ENCODE measurements around the gene SAXO1.
A peak's percentile ranks its signal among the peaks of the same experiment; 100 is the strongest.
"Not testable (repeated sequence)": the region's sequence is repeated elsewhere in the genome, so short reads cannot be mapped to it uniquely, and the experiment has no call there.

The SAXO1 gene, protein sequence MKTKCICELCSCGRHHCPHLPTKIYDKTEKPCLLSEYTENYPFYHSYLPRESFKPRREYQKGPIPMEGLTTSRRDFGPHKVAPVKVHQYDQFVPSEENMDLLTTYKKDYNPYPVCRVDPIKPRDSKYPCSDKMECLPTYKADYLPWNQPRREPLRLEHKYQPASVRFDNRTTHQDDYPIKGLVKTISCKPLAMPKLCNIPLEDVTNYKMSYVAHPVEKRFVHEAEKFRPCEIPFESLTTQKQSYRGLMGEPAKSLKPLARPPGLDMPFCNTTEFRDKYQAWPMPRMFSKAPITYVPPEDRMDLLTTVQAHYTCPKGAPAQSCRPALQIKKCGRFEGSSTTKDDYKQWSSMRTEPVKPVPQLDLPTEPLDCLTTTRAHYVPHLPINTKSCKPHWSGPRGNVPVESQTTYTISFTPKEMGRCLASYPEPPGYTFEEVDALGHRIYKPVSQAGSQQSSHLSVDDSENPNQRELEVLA

GRCh38 chr9:19033015-19033414 is at the start of gene SAXO1:
Gene SAXO1, minus strand, starts transcription at chr9:19033209. Its CDS starts 301 bp downstream, at chr9:19032908.
- no peak within 1 kb of the TSS for H3K4me3 ChIP-seq (ENCODE audit: low read depth, low read length)

DNA sequence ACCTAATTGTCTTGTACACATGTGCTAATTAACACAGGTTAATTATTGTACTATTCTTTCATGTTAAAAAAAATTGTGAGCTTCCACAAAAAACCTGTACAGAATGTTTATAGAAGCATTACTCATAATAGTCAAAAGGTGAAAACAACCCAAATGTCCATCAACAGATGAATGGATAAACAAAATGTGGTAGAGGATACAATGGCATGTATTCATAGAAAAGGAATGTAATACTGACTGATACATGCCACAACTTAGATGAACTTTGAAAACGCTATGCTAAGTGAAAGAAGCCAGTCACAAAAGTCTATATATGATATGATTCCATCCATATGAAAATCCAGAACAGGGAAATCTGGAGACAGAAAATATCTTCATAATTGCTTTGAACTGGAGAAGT is 41.8 kb upstream of the SAXO1 start:
- no peak overlapping the region for H3K4me3 ChIP-seq (ENCODE audit: low read depth, low read length)

GRCh38 chr9:19074229-19074628 is 41.2 kb upstream of the SAXO1 start:
- no peak overlapping the region for H3K4me3 ChIP-seq (ENCODE audit: low read depth, low read length)

- no peak overlapping the region for H3K4me3 ChIP-seq (ENCODE audit: low read depth, low read length)
Measured at GRCh38 chr9:19057033-19057432, 24.0 kb upstream of the SAXO1 start.

GRCh38 chr9:19050637-19051591 is 17.9 kb upstream of the SAXO1 start:
- peak overlapping the region; percentile 91 for H3K4me3 ChIP-seq (ENCODE audit: low read depth, low read length)

- peak overlapping the region; percentile 91 for H3K4me3 ChIP-seq (ENCODE audit: low read depth, low read length)
Measured at GRCh38 chr9:19049917-19050636, 17.1 kb upstream of the SAXO1 start.

- peak within 1 kb of the TSS; percentile 91 for H3K4me3 ChIP-seq (ENCODE audit: low read depth, low read length)
Measured at GRCh38 chr9:19048966-19049916, 16.2 kb upstream of the SAXO1 start, which contains the start of gene RRAGA. Gene RRAGA, plus strand, starts transcription at chr9:19049427. Its CDS starts 233 bp downstream, at chr9:19049660.

DNA sequence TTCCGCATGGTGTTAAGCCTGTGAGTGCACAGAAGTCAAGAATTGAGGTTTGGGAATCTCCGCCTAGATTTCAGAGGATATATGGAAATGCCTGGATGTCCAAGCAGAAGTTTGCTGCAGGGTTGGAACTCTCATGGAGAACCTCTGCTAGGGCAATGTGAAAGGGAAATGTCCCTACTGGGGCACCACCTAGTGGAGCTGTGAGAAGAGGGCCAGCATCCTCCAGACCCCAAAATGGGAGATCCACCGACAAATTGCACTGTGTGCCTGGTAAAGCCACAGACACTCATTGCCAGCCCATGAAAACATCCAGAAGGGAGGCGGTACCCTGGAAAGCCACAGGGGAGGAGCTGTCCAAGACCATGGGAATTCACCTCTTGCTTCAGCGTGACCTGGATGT is 3.6 kb upstream of the SAXO1 start:
- H3K4me3 ChIP-seq (ENCODE audit: low read depth, low read length) = no peak overlapping the region

GRCh38 chr9:19032406-19032805 is 603 bp downstream of the SAXO1 start:
- H3K4me3 ChIP-seq (ENCODE audit: low read depth, low read length) = no peak overlapping the region

DNA sequence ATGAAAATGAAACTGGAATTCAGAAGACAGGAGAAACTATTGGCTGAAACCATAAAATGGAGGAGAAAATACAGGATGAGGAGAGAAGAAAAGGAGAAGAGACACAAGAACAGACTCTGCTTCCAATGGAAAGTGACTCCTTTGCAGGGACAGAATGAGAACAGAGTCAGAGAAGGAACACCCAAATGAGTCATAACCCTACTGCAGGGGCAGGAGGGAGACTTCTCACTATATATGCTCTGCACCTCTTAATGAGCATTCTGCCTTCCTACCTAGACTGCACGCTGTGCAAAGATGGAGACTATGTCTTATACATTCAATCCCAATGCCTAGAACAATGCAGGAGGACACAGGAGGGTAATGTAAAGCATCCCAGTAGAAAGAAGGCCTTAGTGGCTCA is 2.1 kb downstream of the SAXO1 start:
- no peak overlapping the region for H3K4me3 ChIP-seq (ENCODE audit: low read depth, low read length)

GRCh38 chr9:19028835-19029451 is 4.1 kb downstream of the SAXO1 start:
- no peak overlapping the region for H3K4me3 ChIP-seq (ENCODE audit: low read depth, low read length)

DNA sequence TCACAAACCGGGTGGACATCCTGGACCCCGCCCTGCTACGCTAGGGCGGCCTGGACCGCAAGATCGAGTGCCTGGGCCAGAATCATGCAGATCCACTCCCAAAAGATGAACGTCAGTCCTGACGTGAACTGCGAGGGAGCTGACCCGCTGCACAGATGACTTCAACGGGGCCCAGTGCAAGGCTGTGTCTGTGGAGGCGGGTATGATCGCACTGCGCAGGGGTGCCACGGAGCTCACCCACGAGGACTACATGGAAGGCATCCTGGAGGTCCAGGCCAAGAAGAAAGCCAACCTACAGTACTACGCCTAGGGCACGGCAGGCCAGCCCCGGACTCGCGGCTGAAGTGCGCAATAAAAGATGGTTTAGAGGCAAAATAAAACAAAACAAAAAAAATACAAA is 5.2 kb downstream of the SAXO1 start:
- H3K4me3 ChIP-seq (ENCODE audit: low read depth, low read length) = no peak overlapping the region

DNA sequence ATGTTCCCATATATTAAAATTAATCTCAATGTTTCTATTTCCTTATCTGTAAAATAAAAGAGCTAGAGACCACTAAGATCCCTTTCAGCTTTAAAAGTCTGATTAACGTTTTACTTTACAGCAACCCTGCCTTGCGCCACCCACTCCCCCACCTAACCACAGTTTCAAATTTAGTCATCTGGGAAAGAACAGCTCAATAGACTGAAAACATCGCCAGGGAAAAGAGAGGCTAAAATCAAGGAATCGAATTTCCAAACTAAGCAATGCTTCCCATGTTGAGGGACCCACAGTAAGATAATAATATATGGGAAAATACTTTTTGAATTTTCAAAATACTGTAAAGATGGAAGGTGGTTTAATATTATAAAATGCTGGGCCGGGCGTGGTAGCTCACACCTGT is 6.6 kb downstream of the SAXO1 start:
- no peak overlapping the region for H3K4me3 ChIP-seq (ENCODE audit: low read depth, low read length)

DNA sequence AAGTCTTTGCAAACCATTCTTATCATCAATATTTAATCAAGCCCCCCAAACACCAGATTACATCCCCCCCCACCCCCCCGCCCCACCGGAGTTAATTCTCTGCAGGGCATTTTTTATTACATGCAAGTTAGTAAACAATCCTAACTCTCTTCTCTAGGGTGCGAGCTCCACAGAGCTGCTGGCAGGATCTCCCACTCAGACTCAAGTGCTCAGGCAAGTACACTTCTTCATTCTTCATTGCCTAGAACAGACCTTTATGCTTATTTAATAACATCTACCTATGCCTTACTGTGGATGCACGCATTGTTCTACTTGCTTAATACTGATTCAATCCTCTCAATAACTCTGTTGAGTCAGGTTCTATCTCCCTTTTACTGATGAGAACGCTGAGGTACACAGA is 9.9 kb downstream of the SAXO1 start:
- H3K4me3 ChIP-seq (ENCODE audit: low read depth, low read length) = no peak overlapping the region

DNA sequence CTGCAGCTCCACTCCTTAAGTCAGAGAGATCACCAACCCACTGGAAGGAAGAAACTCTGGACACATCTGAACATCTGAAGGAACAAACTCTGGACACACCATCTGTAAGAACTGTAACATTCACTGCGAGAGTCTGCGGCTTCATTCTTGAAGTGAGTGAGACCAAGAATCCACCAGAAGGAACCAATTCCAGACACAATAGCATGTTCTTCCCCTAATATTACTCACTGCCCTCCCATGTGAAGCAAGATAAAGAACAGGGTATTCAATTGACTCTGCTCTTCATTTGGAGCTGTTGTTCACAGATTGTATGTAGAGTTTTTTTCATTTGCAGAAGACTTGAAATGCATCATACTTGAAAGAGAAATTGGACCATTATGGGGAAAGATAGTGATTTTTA is 10.8 kb downstream of the SAXO1 start:
- no peak overlapping the region for H3K4me3 ChIP-seq (ENCODE audit: low read depth, low read length)

DNA sequence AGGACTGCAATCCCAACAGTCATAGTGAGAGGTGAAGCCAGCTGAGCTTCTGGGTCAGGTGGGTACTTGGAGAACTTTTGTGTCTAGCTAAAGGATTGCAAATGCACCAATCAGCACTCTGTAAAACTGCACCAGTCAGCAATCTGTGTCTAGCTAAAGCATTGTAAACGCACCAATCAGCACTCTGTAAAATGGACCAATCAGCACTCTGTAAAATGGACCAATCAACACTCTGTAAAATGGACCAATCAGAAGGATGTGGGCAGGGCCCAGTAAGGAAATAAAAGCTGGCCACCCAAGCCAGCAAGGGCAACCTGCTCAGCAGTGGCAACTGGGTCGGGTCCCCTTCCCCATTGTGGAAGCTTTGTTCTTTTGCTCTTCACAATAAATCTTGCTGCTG is 11.4 kb downstream of the SAXO1 start:
- not testable (repeated sequence) for H3K4me3 ChIP-seq (ENCODE audit: low read depth, low read length)

- H3K4me3 ChIP-seq (ENCODE audit: low read depth, low read length) = no peak overlapping the region
Measured at GRCh38 chr9:19020886-19021455, 12.0 kb downstream of the SAXO1 start.

DNA sequence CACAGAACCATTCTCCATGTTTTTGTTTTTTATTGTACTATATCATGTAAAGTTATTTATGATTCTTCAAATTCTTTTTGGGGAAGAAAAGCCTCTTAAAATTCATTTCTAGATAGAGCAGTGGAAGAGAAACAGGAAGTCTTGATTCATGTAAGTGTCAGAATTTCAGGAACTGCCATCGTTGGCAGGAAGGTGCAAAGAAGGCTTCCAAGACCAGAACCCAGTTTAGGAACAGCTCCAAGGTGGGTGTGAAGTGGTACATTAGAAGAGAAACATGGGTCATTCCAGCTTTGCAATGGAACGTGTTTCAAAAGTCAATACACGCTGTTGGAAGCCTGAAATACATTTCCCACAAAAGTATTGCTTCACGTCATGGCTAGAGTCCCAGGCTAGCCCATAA is 14.8 kb downstream of the SAXO1 start:
- no peak overlapping the region for H3K4me3 ChIP-seq (ENCODE audit: low read depth, low read length)

GRCh38 chr9:19009391-19009965 is 23.5 kb downstream of the SAXO1 start:
- no peak overlapping the region for H3K4me3 ChIP-seq (ENCODE audit: low read depth, low read length)

Measured in iPS-11a (cell line).